ENCODE results near the gene IPO9.
"Not testable (repeated sequence)": the region's sequence is repeated elsewhere in the genome, so short reads cannot be mapped to it uniquely, and the experiment has no call there.

The IPO9 gene

DNA sequence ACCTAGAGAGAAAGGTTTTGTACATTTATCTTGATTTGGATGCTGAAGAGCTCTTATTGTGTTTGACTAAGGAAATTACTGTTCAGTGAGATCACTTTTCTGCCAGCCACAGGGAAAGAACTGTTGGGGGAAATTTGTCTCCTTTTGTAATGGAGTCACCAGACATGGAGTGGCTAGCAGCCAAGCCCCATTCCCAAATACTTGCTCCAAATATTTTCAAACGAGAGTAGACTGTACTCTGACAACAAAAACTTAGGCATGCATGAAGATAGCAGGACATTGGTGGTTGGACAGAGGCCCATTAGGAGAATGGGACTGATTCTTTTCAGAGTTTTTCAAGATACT is 21.1 kb downstream of the IPO9 start:
- TF ChIP-seq, protein P1, sequence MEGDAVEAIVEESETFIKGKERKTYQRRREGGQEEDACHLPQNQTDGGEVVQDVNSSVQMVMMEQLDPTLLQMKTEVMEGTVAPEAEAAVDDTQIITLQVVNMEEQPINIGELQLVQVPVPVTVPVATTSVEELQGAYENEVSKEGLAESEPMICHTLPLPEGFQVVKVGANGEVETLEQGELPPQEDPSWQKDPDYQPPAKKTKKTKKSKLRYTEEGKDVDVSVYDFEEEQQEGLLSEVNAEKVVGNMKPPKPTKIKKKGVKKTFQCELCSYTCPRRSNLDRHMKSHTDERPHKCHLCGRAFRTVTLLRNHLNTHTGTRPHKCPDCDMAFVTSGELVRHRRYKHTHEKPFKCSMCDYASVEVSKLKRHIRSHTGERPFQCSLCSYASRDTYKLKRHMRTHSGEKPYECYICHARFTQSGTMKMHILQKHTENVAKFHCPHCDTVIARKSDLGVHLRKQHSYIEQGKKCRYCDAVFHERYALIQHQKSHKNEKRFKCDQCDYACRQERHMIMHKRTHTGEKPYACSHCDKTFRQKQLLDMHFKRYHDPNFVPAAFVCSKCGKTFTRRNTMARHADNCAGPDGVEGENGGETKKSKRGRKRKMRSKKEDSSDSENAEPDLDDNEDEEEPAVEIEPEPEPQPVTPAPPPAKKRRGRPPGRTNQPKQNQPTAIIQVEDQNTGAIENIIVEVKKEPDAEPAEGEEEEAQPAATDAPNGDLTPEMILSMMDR (conservative IDR thresholded peaks at IDR 0.05): no peak
- H3K27ac ChIP-seq: peak overlapping the region; percentile 58

DNA sequence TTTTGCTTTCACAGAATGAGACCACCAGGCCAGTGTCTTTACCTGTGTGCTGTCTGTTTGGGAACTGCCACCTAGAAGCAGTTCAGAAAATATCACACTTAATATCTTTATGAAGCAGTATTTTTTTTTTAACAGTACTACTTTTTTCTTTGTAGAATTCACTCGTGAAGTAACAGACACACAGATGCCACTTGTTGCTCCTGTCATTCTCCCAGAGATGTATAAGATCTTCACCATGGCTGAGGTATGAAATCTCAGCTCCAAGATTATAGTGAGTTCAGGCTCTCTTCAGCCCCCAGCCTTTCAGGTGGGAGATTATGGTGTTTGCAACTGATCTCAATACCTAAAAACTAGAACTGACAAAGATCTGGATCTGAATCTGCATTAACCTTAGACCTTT is 23.0 kb downstream of the IPO9 start:
- TF ChIP-seq, protein P1 (conservative IDR thresholded peaks at IDR 0.05): no peak
- no peak overlapping the region for H3K27ac ChIP-seq

DNA sequence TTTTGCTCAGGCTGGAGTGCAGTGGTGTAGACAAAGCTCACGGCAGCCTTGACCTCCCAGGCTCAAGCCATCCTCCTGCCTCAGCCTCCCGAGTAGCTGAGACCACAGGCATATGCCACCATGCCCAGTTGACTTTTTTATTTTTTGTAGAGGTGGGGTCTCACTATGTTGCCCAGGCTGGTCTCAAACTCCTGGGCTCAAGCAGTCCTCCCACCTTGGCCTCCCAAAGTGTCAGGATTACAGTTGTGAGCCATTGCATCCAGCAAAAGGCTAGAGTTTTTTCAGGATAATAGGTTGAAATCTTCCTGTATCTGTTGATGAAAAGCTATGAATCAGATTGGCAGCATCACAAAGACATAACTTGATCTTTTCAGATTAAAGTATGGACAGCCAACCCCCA is 27.8 kb downstream of the IPO9 start:
- H3K27ac ChIP-seq: not testable (repeated sequence)

DNA sequence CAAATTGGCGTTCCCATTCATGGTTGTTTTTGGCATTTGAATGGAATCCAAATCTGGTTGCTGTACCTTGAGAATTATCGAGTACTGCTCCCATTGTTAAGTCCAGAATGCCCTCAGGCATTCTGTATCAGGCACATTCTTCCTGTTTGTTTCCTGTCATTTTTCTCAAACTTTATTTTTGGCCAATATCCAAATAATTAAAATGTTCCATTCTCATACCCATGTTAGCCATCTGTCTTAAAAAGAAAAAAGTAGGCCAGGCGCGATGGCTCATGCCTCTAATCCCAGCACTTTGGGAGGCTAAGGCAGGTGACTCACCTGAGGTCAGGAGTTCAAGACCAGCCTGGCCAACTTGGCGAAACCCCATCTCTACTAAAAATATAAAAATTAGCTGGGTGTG is 30.5 kb downstream of the IPO9 start:
- no peak overlapping the region for H3K27ac ChIP-seq
- TF ChIP-seq, protein P1 (conservative IDR thresholded peaks at IDR 0.05): no peak

DNA sequence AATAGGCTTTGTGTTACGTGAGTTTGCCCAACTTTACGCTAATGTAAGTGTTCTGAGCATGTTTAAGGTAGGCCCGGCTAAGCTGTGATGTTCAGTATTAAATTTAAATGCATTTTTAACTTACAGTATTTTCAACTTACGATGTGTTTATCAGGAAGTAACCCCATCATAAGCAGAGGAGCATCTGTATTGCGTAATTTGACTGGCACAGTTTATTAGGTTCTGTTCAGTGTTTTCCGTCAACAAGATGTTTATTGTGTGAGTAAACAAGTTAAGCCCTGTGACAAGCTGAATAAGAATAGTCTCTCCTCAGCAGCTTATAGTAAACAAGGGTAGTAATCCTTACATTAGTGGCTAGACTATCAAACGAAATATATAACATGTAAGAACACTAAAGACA is 32.5 kb downstream of the IPO9 start:
- no peak overlapping the region for H3K27ac ChIP-seq
- TF ChIP-seq, protein P1 (conservative IDR thresholded peaks at IDR 0.05): no peak

DNA sequence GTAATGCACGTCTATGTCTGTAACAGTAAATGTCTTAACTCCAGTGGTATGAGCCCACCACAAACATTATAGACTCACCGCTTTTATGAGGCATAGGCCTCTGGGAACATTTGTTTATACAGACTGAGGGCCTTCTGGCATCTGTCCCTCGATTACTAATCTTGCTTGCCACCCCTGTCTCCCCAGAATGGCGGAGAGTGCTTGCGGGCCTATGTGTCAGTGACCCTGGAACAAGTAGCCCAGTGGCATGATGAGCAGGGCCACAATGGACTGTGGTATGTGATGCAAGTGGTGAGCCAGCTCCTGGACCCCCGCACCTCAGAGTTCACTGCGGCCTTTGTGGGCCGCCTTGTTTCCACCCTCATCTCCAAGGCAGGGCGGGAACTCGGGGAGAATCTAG is 41.4 kb downstream of the IPO9 start:
- H3K27ac ChIP-seq: no peak overlapping the region
- TF ChIP-seq, protein P1 (conservative IDR thresholded peaks at IDR 0.05): no peak

DNA sequence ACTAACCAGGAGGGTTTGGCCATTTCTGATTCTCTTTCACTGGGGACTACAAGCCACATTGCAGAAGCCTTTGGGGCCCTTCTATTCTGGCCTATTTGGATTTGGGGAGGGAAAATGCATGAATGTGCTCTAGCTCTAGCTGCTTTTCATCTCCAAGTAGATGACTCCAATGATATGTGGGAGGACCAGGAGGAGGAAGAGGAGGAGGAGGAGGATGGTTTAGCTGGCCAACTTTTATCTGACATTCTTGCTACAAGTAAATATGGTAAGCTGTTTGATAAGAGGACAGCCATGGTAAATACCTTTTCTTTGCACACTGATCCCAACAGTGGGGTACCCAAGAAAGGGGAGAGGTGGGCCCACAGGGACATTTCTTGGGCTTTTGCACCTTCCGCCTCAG is 45.7 kb downstream of the IPO9 start:
- TF ChIP-seq, protein P1 (conservative IDR thresholded peaks at IDR 0.05): no peak
- no peak overlapping the region for H3K27ac ChIP-seq

DNA sequence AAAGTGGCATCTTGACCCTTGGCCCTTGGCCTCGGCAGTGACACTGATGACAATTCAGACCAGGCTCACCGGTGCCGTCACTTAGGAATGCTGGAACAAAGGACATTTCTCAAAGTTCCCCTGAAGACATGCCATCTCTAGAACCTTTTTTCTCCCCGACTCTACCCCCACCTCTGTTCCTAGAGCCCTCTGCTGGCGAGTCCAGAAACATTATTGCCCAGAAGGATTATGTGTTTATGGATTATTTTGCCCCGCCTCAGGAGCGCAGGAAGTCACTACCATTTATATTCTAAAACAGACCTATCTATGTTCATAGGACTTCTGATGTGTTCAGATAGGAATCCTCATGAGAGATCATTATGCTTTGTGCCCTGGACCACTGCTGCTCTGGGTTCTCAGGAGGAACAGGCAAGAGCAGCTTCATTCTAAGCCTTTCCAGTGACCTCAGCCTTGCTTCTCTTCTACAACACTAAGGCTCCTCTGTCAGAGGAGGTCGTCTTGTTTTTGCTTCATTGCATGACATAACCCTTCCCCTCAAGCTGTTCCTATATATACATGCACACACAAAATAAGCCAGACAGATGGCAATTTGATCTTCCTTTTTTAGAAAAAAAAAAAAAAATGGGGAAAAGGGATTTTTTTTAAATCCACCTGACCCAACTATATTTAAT is 47.3 kb downstream of the IPO9 start:
- TF ChIP-seq, protein P1 (conservative IDR thresholded peaks at IDR 0.05): peak; percentile 55
- H3K27ac ChIP-seq: no peak overlapping the region
